Measurements from ENCODE around the gene SAFB. TPM values are rescaled to one million over a fixed set of nuclear protein-coding genes. Genes with fewer than 3 reads are reported as not detected.

Gene SAFB
- total RNA-seq, 1 experiment from 2014 or later = 16.7 TPM

GRCh38 chr19:5674714-5675113 lies 51.8 kb downstream of the SAFB start:
- DNase-seq (ENCODE audit: low read depth, low spot score) = no peak
- in situ Hi-C loops (cut with HindIII; ENCODE audit: low pct_unique_long_range_greater_than_20kb, low sequenced_read_pairs) = no loop called here

GRCh38 chr19:5676105-5676771 lies 53.4 kb downstream of the SAFB start:
- no peak for DNase-seq (ENCODE audit: low read depth, low spot score)
- in situ Hi-C loops (cut with HindIII; ENCODE audit: low pct_unique_long_range_greater_than_20kb, low sequenced_read_pairs) = no loop called here

- DNase-seq (ENCODE audit: low read depth, low spot score) = no peak
- in situ Hi-C loops (cut with HindIII; ENCODE audit: low pct_unique_long_range_greater_than_20kb, low sequenced_read_pairs) = no loop called here
Observed at GRCh38 chr19:5676772-5677105, 53.9 kb downstream of the SAFB start.

GRCh38 chr19:5677136-5677535 lies 54.3 kb downstream of the SAFB start:
- in situ Hi-C loops (cut with HindIII; ENCODE audit: low pct_unique_long_range_greater_than_20kb, low sequenced_read_pairs) = no loop called here
- no peak for DNase-seq (ENCODE audit: low read depth, low spot score)

GRCh38 chr19:5677580-5677979 lies 54.7 kb downstream of the SAFB start:
- in situ Hi-C loops (cut with HindIII; ENCODE audit: low pct_unique_long_range_greater_than_20kb, low sequenced_read_pairs) = no loop called here
- no peak for DNase-seq (ENCODE audit: low read depth, low spot score)

- in situ Hi-C loops (cut with HindIII; ENCODE audit: low pct_unique_long_range_greater_than_20kb, low sequenced_read_pairs) = no loop called here
- no peak for DNase-seq (ENCODE audit: low read depth, low spot score)
Observed at GRCh38 chr19:5678071-5678718, 55.3 kb downstream of the SAFB start.

GRCh38 chr19:5679289-5680083 lies 56.6 kb downstream of the SAFB start:
- no peak for DNase-seq (ENCODE audit: low read depth, low spot score)
- in situ Hi-C loops (cut with HindIII; ENCODE audit: low pct_unique_long_range_greater_than_20kb, low sequenced_read_pairs) = no loop called here

- in situ Hi-C loops (cut with HindIII; ENCODE audit: low pct_unique_long_range_greater_than_20kb, low sequenced_read_pairs) = no loop called here
- DNase-seq (ENCODE audit: low read depth, low spot score) = no peak
Observed at GRCh38 chr19:5680084-5680436, 57.2 kb downstream of the SAFB start.

GRCh38 chr19:5680437-5681368 lies 57.8 kb downstream of the SAFB start, which contains the start of the genes HSD11B1L and MICOS13:
TSS of gene HSD11B1L (plus strand) at chr19:5681027. CDS start at chr19:5684833, 3,806 bp downstream.
TSS of gene MICOS13 (minus strand) at chr19:5680516. CDS start at chr19:5680486, 30 bp downstream.
- in situ Hi-C loops (cut with HindIII; ENCODE audit: low pct_unique_long_range_greater_than_20kb, low sequenced_read_pairs) = no loop called here
- peak; percentile 98 for DNase-seq (ENCODE audit: low read depth, low spot score)

GRCh38 chr19:5681391-5682106 lies 58.7 kb downstream of the SAFB start:
- no peak for DNase-seq (ENCODE audit: low read depth, low spot score)
- in situ Hi-C loops (cut with HindIII; ENCODE audit: low pct_unique_long_range_greater_than_20kb, low sequenced_read_pairs) = no loop called here

GRCh38 chr19:5682107-5682482 lies 59.2 kb downstream of the SAFB start:
- in situ Hi-C loops (cut with HindIII; ENCODE audit: low pct_unique_long_range_greater_than_20kb, low sequenced_read_pairs) = no loop called here
- DNase-seq (ENCODE audit: low read depth, low spot score) = no peak

GRCh38 chr19:5683177-5683886 lies 60.4 kb downstream of the SAFB start:
- no peak for DNase-seq (ENCODE audit: low read depth, low spot score)
- in situ Hi-C loops (cut with HindIII; ENCODE audit: low pct_unique_long_range_greater_than_20kb, low sequenced_read_pairs) = no loop called here

GRCh38 chr19:5684694-5685430 lies 62.0 kb downstream of the SAFB start:
- in situ Hi-C loops (cut with HindIII; ENCODE audit: low pct_unique_long_range_greater_than_20kb, low sequenced_read_pairs) = no loop called here
- DNase-seq (ENCODE audit: low read depth, low spot score) = no peak

- in situ Hi-C loops (cut with HindIII; ENCODE audit: low pct_unique_long_range_greater_than_20kb, low sequenced_read_pairs) = no loop called here
- DNase-seq (ENCODE audit: low read depth, low spot score) = no peak
Observed at GRCh38 chr19:5686326-5686646, 63.4 kb downstream of the SAFB start.

GRCh38 chr19:5686647-5687359 lies 63.9 kb downstream of the SAFB start:
- in situ Hi-C loops (cut with HindIII; ENCODE audit: low pct_unique_long_range_greater_than_20kb, low sequenced_read_pairs) = no loop called here
- DNase-seq (ENCODE audit: low read depth, low spot score) = peak; percentile 94
